ENCODE data around the gene RGS7. TPM values are rescaled to one million over a fixed set of nuclear protein-coding genes. Genes with fewer than 3 reads are reported as not detected.
A peak's percentile ranks its signal among the peaks of the same experiment; 100 is the strongest.
"Not testable (repeated sequence)": the region's sequence is repeated elsewhere in the genome, so short reads cannot be mapped to it uniquely, and the experiment has no call there.

RGS7 gene
- total RNA-seq, 1 experiment from 2014 or later: 1.8 TPM

- no peak for DNase-seq (ENCODE audit: low read depth)
These were observed 562.8 kb downstream of the RGS7 start for GRCh38 chr1:240794046-240794843.

- no peak for DNase-seq (ENCODE audit: low read depth)
These were observed 564.0 kb downstream of the RGS7 start for GRCh38 chr1:240792915-240793529.

GRCh38 chr1:240790856-240791255 is 566.1 kb downstream of the RGS7 start:
- no peak for DNase-seq (ENCODE audit: low read depth)

- DNase-seq (ENCODE audit: low read depth): no peak
These were observed 570.1 kb downstream of the RGS7 start for GRCh38 chr1:240786880-240787279.

GRCh38 chr1:240784776-240785175 is 572.2 kb downstream of the RGS7 start:
- DNase-seq (ENCODE audit: low read depth): no peak

- DNase-seq (ENCODE audit: low read depth): peak; percentile 49
These were observed 573.3 kb downstream of the RGS7 start for GRCh38 chr1:240783728-240784137.

- no peak for DNase-seq (ENCODE audit: low read depth)
These were observed 580.8 kb downstream of the RGS7 start for GRCh38 chr1:240776237-240776636.

GRCh38 chr1:240772131-240772530 is 584.9 kb downstream of the RGS7 start:
- no peak for DNase-seq (ENCODE audit: low read depth)

- no peak for DNase-seq (ENCODE audit: low read depth)
These were observed 585.6 kb downstream of the RGS7 start for GRCh38 chr1:240771450-240771849.

- DNase-seq (ENCODE audit: low read depth): no peak
These were observed 588.0 kb downstream of the RGS7 start for GRCh38 chr1:240768979-240769378.

- DNase-seq (ENCODE audit: low read depth): no peak
These were observed 590.2 kb downstream of the RGS7 start for GRCh38 chr1:240766831-240767230.

GRCh38 chr1:240765732-240766363 is 591.2 kb downstream of the RGS7 start:
- DNase-seq (ENCODE audit: low read depth): peak; percentile 66

- no peak for DNase-seq (ENCODE audit: low read depth)
These were observed 593.2 kb downstream of the RGS7 start for GRCh38 chr1:240763771-240764170.

- DNase-seq (ENCODE audit: low read depth): not testable (repeated sequence)
These were observed 593.9 kb downstream of the RGS7 start for GRCh38 chr1:240763095-240763494.

- not testable (repeated sequence) for DNase-seq (ENCODE audit: low read depth)
These were observed 594.5 kb downstream of the RGS7 start for GRCh38 chr1:240762471-240762987.

GRCh38 chr1:240758777-240759176 is 598.2 kb downstream of the RGS7 start:
- not testable (repeated sequence) for DNase-seq (ENCODE audit: low read depth)

- no peak for DNase-seq (ENCODE audit: low read depth)
These were observed 598.7 kb downstream of the RGS7 start for GRCh38 chr1:240758296-240758695.

GRCh38 chr1:240747907-240748306 is 609.1 kb downstream of the RGS7 start:
- no peak for DNase-seq (ENCODE audit: low read depth)

- no peak for DNase-seq (ENCODE audit: low read depth)
These were observed 613.3 kb downstream of the RGS7 start for GRCh38 chr1:240743705-240744104.

GRCh38 chr1:240739754-240740153 is 617.3 kb downstream of the RGS7 start:
- no peak for DNase-seq (ENCODE audit: low read depth)

- DNase-seq (ENCODE audit: low read depth): no peak
These were observed 617.9 kb downstream of the RGS7 start for GRCh38 chr1:240739139-240739538.

- DNase-seq (ENCODE audit: low read depth): no peak
These were observed 619.2 kb downstream of the RGS7 start for GRCh38 chr1:240737766-240738265.
